ENCODE measurements around the gene ERCC1.
"Not testable (repeated sequence)": the region's sequence is repeated elsewhere in the genome, so short reads cannot be mapped to it uniquely, and the experiment has no call there.

Gene ERCC1

DNA sequence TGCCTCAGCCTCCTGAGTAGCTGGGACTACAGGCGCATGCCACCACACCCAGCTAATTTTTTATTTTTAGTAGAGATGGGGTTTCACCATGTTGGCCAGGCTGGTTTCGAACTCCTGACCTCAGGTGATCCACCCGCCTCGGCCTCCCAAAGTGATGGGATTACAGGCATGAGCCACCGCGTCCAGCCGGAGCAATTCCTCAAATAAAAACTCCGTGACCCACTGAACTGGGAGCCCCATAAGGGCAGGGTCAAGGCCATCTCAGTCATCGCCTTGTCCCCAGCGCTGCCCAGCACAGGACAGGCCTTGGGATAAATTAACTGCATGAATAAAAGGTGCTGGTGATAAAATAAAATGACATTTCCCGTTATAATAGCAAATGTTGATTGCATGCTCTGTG lies 6.2 kb upstream of the ERCC1 start:
- not testable (repeated sequence) for DNase-seq (ENCODE audit: low spot score)

DNA sequence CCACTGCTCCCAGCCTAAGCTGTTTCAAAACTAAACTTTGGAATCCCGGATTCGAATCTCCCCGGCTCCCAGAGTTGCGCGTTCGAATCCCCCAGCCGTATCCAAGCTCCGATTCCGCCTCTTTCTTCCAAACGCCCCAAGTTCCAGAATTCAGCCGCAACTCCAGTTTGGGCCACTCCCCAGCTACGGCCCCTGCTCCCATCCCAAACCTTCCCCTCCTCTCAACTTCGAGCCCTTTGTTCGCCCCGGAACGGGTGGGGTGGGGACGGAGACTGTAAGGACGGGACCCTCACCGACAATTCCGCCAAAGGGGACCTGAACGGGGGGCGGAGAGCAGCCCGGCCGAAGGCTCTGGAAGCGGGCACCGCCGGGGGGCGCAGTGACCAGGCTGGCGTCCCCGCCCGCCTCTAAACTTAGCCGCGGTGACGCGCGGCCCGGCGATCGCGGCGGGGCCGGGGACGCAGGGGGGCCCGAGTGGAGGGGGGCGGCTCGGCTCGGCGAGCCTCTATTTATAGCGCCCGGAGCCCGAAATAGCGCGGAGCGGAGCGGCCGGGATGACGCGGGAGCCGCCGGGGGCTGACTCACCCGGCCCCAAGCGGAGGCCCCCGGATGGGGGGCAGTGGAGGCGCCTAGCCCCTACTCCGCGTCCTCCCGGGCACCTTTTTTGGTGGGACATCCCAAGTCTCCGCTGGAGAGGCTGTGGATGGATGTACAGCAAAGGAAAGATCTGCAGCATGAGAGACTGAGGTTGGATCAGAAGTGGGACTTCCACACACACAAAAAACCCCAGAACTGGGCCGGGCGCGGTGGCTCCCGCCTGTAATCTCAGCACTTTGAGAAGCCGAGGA lies 4.9 kb upstream of the ERCC1 start:
- DNase-seq (ENCODE audit: low spot score), result no peak

DNA sequence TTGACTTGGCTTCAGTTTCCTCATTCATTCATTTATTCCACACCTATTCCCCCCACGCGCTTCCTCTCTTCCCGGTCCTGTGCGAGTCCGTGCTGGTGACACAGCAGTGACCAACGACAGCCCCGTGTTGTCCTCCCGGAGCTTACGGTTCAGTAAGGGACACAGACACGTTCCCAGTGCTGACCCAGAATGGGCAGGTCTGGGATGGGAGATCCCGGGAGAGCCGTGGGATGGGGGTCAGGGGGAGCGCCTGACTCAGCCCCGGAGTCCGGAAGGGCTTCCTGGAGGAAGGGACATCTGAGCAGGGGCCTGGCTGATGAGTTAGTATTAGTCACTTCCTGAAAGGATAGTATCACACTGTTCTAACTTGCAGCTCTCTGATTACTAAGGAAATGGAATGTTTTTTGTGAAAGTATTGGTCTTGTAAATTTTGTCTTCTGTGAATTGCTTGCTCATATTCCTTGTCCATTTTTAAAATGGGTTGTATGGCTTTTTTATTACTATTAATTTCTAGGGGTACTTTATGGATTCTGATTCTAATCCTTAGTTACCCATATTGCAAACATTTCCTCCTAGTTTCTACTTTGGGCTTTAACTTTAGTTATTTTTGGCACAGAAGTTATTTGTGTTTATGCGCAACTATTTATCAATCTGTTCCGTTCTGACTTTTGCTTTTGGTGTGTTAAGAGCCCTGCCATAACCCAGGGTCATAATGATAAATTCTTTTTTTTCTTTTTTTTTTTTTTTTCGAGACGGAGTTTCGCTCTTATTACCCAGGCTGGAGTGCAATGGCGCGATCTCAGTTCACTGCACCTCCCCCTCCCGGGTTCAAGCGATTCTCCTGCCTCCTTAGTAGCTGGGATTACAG lies 708 bp upstream of the ERCC1 start:
- DNase-seq (ENCODE audit: low spot score), result peak; percentile 91

DNA sequence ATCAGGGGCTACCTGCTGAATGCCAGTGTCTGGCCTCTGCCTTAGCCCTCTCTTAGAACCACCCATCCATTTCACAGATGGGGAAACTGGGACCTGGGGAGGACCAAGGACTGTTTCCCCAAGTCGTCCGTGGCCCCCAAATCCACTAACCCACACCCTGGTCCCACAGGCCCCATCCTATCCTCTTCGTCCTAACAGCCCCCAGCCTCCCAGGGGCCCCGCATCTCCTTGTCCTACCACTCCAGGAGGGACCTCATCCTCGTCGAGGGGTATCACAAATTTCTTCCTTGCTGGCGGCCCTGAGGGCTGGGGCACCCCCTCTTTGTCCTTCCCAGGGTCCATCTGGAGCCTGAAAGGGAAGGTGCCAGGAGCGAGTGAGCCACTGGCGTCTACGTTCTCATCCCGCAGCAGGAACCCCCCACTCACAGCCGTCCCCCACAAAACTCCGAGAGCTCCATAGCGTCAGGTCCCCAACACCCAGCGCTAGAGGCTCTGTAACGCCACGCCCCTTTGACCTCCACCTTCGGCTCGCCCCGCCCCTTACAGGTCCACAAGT lies 606 bp downstream of the ERCC1 start:
- no peak for DNase-seq (ENCODE audit: low spot score)

DNA sequence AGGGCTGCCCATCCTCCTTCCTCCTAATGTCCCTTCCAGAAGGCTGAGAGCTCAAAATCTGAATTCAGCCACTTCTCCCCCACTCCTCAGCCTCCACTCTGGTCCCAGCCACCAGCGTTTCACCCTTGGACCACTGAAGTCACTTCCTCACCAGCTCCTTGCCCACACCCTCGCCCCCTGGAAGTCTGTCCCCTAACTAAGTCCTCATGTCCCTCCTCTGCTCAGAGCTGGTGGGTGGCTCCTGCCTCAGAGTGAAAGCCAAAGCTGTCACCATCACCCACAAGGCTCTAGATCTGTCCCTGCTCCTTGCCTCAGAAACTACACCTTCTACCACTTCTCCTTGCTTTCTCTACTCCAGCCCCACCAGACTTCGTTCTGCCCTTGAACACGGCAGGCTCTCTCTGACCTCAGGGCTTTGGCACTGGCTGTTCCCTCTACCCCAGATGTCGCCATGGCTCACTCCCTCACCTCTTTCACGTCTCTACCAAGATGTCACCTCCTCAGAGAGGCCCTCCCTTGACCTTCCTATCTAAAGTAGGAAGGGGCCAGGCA lies 1.7 kb downstream of the ERCC1 start:
- no peak for DNase-seq (ENCODE audit: low spot score)

DNA sequence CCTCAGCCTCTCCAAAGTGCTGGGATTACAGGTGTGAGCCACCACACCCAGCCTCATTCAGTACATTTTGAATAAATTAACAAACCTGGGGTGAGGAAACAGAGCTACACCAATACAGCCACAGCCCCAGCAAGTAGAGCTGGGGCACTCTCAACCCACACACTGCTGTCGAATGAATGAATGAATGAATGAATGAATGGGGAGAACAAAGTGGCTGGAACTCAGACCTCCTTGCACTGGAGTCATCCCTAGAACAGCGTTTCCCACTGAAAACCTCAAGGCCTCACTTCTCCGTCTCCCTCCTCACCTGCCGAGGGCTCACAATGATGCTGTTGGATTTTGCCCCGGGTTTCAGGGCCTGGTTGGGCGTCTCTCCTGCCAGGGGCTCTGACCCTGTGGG lies 2.8 kb downstream of the ERCC1 start:
- DNase-seq (ENCODE audit: low spot score), result no peak

DNA sequence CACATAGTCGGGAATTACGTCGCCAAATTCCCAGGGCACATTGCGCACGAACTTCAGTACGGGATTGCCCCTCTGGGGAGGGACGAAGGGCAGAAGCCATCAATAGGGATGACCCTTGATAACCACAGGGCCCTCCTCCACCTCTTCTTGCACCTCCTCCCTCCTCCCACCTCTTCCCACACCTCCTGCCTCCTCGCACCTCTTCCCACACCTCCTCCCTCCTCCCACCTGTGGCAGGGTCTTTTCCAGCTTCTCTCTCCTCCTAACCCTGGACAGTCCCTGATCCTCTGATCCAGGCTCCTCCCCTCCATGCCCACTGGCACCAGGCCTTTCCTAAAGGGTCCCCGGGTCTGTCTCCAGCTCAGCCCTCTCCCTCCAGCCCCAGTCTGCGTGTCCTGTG lies 3.4 kb downstream of the ERCC1 start:
- no peak for DNase-seq (ENCODE audit: low spot score)

DNA sequence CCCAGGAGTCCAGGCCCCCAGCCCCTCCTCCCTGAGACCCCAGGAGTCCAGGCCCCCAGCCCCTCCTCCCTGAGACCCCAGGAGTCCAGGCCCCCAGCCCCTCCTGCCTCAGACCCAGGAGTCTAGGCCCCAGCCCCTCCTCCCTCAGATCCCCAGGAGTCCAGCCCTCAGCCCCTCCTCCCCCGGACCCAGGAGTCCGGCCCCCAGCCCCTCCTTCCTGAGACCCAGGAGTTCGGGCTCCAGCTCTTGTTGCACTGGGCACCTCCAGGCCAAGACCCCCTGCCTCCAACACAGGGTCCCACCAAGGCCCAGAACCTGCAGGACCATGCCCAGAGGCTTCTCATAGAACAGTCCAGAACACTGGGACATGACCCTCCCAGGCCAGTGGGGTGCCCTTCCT lies 3.8 kb downstream of the ERCC1 start:
- DNase-seq (ENCODE audit: low spot score), result no peak

DNA sequence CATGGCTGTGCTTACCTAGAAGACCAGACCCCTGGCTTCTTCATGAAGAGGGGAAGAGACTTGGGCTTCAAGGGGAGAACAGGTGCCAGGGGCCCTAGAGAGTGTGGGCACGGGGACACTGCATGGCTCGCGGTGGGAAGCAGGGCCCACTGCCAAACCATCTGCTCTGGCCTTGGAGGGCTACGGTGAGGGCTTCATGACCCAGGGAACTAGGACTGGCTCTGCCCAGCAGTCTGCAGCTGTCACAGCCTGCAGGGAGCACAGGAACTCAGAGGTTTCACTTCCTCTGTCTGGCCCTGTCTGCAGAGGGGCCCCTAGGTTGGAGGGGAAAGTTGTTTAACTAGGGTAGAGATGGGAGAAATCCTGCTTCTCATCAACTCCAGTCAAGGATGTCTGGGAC lies 4.3 kb downstream of the ERCC1 start:
- DNase-seq (ENCODE audit: low spot score), result no peak

DNA sequence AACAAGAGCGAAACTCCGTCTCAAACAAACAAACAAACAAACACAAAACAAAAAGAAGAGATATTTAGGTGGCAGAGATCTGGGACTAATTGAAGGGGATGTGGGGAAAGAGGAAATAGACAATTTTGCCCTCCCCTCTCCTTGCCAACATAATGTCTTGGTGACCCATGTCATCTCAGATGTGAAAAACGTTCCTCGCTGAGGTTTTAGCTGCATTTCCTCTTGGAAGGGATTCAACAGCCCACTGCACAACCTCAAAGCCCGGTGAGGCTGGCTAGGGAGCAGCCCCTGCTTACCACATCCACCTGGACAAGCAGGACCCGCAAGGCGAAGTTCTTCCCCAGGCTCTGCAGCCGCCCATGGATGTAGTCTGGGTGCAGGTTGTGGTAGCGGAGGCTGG lies 4.9 kb downstream of the ERCC1 start:
- no peak for DNase-seq (ENCODE audit: low spot score)

DNA sequence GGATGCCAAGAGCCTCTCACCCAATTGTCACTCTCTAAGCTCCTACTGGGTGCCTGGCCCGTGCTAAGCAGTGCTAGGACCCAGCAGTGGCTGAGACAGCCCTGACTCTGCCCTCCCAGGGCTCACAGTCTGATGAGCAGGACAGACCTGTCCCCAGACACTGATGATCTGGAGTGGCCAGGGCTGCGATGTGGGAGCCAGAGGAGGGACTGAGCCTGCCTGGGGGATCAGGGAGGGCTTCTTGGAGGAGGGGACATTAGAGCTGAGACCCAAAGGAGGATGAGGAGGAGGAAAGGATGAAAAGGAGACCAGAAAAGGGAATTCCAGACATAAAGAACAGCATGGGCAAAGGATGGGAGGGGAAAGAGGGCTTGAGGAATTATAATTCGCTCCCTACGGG lies 6.6 kb downstream of the ERCC1 start:
- no peak for DNase-seq (ENCODE audit: low spot score)

DNA sequence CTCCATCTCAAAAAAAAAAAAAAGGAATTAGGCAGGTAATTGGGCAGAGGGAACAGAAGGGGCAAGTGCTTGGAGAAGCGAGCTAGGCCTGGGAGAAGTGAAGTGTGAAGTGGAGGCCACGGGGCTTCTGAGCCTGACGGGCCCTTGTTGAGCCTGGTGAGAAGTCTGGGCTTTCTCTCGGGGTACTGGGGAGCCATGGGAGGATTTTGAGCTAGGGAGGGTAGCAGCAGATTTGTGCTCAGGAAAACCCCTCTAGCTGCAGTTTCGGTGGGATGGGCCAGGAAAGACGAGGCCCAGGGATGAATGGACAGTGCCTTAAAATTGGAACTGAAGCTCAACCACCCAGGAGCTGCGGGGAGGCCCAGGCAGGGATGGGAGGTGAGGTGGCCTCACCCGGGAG lies 9.2 kb downstream of the ERCC1 start:
- no peak for DNase-seq (ENCODE audit: low spot score)

DNA sequence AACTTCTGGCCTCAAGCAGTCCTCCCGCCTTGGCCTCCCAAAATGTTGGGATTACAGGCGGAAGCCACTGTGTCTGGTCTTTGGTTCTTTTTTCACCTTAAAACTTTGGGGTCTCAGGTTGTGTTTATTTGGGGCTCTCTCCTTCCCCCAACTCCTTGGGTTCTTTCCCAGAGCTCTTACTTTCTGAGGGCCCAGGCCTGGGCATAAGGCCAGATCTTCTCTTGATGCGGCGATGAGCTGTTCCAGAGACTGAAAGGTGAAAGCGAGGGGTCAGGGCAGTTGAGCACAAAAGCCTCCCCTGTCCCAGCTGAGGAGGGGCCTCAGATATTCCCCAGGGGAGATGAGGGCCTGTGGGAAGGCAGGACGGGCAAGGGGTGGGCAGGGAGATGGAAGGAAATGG lies 10.2 kb downstream of the ERCC1 start:
- DNase-seq (ENCODE audit: low spot score), result no peak

DNA sequence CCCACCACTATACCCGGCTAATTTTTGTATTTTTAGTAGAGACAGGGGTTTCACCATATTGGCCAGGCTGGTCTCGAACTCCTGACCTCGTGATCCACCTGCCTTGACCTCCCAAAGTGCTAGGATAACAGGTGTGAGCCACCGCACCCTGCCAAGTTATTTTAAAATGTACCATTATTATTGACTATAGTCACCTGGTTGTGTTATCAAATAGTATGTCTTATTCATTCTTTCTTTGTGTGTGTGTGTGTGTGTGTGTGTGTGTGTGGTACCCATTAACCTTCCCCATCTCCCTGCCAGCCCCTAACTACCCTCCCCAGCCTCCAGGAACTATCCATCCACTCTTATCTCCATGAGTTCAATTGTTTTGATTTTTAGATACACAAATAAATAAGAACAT lies 13.4 kb downstream of the ERCC1 start:
- not testable (repeated sequence) for DNase-seq (ENCODE audit: low spot score)

DNA sequence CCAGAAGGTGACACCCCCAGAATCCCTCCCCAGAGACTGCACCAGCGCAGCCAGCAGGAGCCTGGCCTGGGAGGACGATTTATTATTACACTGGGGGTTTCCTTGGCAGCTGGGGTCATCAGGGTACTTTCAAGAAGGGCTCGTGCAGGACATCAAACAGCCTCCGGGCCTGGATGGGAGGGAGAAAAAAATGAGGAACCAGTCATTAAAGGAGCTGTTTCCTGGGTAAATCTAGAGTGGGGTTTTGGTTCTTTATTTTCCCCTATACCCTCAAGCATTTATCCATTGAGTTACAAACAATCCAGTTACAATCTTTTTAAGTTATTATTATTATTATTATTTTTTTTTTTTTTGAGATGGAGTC lies 14.2 kb downstream of the ERCC1 start:
- no peak for DNase-seq (ENCODE audit: low spot score)

DNA sequence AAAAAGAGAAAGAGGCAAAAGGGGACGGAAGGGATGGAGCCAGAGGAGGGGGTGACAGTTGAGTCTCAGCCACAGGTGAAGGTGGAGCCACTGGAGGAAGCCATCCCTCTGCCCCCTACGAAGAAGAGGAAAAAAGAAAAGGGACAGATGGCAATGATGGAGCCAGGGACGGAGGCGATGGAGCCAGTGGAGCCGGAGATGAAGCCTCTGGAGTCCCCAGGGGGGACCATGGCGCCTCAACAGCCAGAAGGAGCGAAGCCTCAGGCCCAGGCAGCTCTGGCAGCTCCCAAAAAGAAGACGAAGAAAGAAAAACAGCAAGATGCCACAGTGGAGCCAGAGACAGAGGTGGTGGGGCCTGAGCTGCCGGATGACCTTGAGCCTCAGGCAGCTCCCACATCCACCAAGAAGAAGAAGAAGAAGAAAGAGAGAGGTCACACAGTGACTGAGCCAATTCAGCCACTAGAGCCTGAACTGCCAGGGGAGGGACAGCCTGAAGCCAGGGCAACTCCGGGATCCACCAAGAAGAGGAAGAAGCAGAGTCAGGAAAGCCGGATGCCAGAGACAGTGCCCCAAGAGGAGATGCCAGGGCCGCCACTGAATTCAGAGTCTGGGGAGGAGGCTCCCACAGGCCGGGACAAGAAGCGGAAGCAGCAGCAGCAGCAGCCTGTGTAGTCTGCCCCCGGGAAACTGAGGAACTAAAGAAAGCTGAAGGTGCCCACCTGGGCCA lies 14.7 kb downstream of the ERCC1 start:
- DNase-seq (ENCODE audit: low spot score), result no peak

DNA sequence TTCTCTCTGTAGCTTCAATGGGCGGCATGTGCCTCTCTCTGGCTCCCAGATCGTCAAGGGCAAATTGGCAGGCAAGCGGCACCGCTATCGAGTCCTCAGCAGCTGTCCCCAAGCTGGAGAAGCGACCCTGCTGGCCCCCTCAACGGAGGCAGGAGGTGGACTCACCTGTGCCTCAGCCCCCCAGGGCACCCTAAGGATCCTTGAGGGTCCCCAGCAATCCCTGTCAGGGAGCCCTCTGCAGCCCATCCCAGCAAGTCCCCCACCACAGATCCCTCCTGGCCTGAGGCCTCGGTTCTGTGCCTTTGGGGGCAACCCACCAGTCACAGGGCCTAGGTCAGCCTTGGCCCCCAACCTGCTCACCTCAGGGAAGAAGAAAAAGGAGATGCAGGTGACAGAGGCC lies 15.6 kb downstream of the ERCC1 start:
- DNase-seq (ENCODE audit: low spot score), result no peak

DNA sequence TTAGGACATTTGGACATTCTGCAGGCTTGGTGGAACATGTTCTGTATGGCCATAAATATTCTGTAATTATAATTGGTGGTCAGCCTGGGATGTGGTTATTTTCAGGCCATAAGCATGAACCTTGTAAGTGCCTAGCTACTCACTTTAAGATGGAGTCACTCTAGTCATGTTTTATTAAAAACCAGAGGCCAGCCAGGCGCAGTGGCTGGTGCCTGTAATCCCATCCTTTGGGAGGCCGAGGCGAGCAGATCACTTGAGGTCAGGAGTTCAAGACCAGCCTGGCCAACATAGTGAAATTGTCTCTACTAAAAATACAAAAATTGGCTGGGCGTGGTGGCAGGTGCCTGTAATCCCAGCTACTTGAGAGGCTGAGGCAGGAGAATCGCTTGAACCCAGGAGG lies 16.1 kb downstream of the ERCC1 start:
- DNase-seq (ENCODE audit: low spot score), result not testable (repeated sequence)

DNA sequence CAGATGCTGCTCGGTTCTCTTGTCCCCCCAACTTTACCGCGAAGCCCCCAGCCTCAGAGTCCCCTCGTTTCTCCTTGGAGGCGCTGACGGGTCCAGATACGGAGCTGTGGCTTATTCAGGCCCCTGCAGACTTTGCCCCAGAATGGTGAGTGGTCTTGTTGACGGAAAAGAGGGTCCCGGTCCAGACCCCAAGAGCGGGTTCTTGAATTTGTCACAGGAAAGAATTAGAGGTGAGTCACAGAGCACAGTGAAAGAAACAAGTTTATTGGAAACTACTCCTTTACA lies 16.7 kb downstream of the ERCC1 start:
- no peak for DNase-seq (ENCODE audit: low spot score)

DNA sequence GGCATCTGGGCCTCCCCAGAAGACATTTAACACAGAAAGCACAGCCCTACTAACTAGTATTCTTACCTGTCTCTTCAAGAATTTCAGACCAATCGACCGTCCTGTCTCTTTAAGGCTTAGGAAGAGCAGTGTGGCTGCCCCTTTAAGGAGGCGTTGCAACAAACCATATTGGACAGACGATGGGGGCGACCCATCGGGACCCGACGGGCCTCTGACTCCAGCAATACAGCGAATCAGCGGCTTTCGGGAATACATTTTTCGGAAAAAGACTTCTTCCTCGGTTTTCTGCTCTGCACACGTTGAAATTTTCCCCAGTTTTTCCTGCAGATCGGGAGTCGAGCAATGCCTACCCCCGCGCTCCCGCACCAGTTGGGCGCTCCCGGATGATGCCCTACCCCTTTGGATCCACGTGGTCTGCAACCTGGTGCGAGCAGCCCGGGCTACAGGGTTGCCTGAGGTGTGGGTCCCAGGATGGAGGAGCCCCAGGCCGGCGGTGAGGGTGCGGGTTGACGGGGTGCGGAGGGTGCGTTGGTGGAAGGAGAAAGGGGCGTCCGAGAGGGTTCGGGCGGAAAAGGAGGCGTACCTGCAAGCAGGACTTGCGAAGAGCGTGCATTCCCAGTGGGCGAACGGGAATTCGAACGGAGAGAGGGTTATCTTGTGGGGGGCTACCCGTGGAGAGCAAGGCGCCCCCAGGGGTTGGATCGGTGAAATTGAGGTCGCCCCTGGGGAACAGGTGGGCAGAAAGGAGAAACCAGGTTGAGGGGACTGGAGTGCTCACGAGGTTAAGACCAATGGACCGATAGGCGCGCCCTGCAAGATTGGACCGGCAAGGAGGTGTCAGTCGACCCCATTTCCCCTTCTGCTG lies 17.3 kb downstream of the ERCC1 start, which contains the start of gene POLR1G:
POLR1G (plus strand) TSS at position 419 of the 865 bp plus-strand sequence; CDS start at position 472, 53 bp downstream.
- DNase-seq (ENCODE audit: low spot score), result peak; percentile 85

Measured in LoVo (cell line).